ENCODE measurements around the gene RFC5. TPM values are rescaled to one million over a fixed set of nuclear protein-coding genes. Genes with fewer than 3 reads are reported as not detected.

The RFC5 gene
- polyA plus RNA-seq, 2 of the 4 experiments (the other 2 are of a cell fraction), result 57.5 to 64.7 TPM

- CTCF ChIA-PET, result interaction anchor here (1.8 to 4.2 kb wide), 2 partner anchors 13 to 148 kb away, joined by 5 to 20 read pairs; no protein-coding TSS in a partner anchor
Observed at GRCh38 chr12:118022728-118023109, 6.2 kb downstream of the RFC5 start.

GRCh38 chr12:118023301-118023860 is 6.9 kb downstream of the RFC5 start:
- no peak for FAIRE-seq
- Histone ChIP-seq H3K27ac (no peak overlapping the region), H3K4me1 (no peaks in the 10 kb centered on the region), H3K4me2 (no peak overlapping the region), H3K4me3 (no peak overlapping the region), H3K9me3 (no peaks in the 10 kb centered on the region)
- ChIA-PET CTCF (no interaction called here), POLR2A (no interaction called here)
- ATAC-seq, result no peak
- TF ChIP-seq, protein P1, sequence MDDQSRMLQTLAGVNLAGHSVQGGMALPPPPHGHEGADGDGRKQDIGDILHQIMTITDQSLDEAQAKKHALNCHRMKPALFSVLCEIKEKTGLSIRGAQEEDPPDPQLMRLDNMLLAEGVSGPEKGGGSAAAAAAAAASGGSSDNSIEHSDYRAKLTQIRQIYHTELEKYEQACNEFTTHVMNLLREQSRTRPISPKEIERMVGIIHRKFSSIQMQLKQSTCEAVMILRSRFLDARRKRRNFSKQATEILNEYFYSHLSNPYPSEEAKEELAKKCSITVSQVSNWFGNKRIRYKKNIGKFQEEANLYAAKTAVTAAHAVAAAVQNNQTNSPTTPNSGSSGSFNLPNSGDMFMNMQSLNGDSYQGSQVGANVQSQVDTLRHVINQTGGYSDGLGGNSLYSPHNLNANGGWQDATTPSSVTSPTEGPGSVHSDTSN (IDR thresholded peaks at IDR 0.05), result no peak
- TF ChIP-seq HOXA7 (CRISPR knock-in tag; IDR thresholded peaks at IDR 0.05) (no peak), TP53 (CRISPR knock-in tag; IDR thresholded peaks at IDR 0.05) (no peak)
- WGBS (ENCODE audit: missing lambda C conversion rate), result 82% methylated on average over 8 of the region's 9 CpGs
- no peak for DNase-seq (ENCODE audit: low read depth in 1 of 2, low spot score in 1 of 2)

More at GRCh38 chr12:118022728-118023109, 6.2 kb downstream of the RFC5 start:
- no peak overlapping the region for H3K4me2 ChIP-seq
- no peak for DNase-seq (ENCODE audit: low read depth in 1 of 2, low spot score in 1 of 2)
- no peak for FAIRE-seq
- no peak for TF ChIP-seq MAZ (IDR thresholded peaks at IDR 0.05; ENCODE audit: borderline replicate concordance, low read depth, low read length)
- TF ChIP-seq HES2 (IDR thresholded peaks at IDR 0.05), result no peak
- TF ChIP-seq SMC3 (IDR thresholded peaks at IDR 0.05), result no peak
- no peak for TF ChIP-seq ESRRA (IDR thresholded peaks at IDR 0.05; ENCODE audit: borderline replicate concordance, low read length)
- TF ChIP-seq POLR2A (IDR thresholded peaks at IDR 0.05; ENCODE audit: low read length), result no peak
- TF ChIP-seq NPAS2 (CRISPR knock-in tag; IDR thresholded peaks at IDR 0.05; ENCODE audit: borderline replicate concordance), result no peak
- no peak for TF ChIP-seq FOSL2 (IDR thresholded peaks at IDR 0.05)
- no peak for TF ChIP-seq FOSL2 (CRISPR knock-in tag; IDR thresholded peaks at IDR 0.05)
- TF ChIP-seq ZC3H11A (IDR thresholded peaks at IDR 0.05), result no peak
- no peak for TF ChIP-seq NFE2L2 (conservative IDR thresholded peaks at IDR 0.05; ENCODE audit: low read length)
- TF ChIP-seq MAFK (IDR thresholded peaks at IDR 0.05; ENCODE audit: partially characterized antibody), result no peak
- no peak for TF ChIP-seq ZFP36 (IDR thresholded peaks at IDR 0.05; ENCODE audit: borderline replicate concordance, partially characterized antibody)
- TF ChIP-seq E2F6 (IDR thresholded peaks at IDR 0.05; ENCODE audit: borderline replicate concordance, low read depth), result no peak
- TF ChIP-seq, protein P2, sequence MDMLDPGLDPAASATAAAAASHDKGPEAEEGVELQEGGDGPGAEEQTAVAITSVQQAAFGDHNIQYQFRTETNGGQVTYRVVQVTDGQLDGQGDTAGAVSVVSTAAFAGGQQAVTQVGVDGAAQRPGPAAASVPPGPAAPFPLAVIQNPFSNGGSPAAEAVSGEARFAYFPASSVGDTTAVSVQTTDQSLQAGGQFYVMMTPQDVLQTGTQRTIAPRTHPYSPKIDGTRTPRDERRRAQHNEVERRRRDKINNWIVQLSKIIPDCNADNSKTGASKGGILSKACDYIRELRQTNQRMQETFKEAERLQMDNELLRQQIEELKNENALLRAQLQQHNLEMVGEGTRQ (IDR thresholded peaks at IDR 0.05), result no peak
- no peak for TF ChIP-seq TP53 (CRISPR knock-in tag; IDR thresholded peaks at IDR 0.05)
- no peak for TF ChIP-seq HEYL (CRISPR knock-in tag; IDR thresholded peaks at IDR 0.05)
- TF ChIP-seq, protein P3, sequence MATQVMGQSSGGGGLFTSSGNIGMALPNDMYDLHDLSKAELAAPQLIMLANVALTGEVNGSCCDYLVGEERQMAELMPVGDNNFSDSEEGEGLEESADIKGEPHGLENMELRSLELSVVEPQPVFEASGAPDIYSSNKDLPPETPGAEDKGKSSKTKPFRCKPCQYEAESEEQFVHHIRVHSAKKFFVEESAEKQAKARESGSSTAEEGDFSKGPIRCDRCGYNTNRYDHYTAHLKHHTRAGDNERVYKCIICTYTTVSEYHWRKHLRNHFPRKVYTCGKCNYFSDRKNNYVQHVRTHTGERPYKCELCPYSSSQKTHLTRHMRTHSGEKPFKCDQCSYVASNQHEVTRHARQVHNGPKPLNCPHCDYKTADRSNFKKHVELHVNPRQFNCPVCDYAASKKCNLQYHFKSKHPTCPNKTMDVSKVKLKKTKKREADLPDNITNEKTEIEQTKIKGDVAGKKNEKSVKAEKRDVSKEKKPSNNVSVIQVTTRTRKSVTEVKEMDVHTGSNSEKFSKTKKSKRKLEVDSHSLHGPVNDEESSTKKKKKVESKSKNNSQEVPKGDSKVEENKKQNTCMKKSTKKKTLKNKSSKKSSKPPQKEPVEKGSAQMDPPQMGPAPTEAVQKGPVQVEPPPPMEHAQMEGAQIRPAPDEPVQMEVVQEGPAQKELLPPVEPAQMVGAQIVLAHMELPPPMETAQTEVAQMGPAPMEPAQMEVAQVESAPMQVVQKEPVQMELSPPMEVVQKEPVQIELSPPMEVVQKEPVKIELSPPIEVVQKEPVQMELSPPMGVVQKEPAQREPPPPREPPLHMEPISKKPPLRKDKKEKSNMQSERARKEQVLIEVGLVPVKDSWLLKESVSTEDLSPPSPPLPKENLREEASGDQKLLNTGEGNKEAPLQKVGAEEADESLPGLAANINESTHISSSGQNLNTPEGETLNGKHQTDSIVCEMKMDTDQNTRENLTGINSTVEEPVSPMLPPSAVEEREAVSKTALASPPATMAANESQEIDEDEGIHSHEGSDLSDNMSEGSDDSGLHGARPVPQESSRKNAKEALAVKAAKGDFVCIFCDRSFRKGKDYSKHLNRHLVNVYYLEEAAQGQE (IDR thresholded peaks at IDR 0.05), result no peak
- no peak for TF ChIP-seq POLR2AphosphoS2 (conservative IDR thresholded peaks at IDR 0.05; ENCODE audit: low read length)
- H3K9me3 ChIP-seq, result no peaks in the 10 kb centered on the region
- no peak for ATAC-seq
- H3K4me3 ChIP-seq, result no peak overlapping the region
- H3K27ac ChIP-seq, result no peak overlapping the region
- peaks cover 3% of the 10 kb centered on the region for H3K4me1 ChIP-seq
- 95% methylated on average over 3 of the region's 3 CpGs for whole genome bisulfite sequencing (ENCODE audit: missing lambda C conversion rate)
- POLR2A ChIA-PET, result no interaction called here

All from A549 (cell line).